GM19372 (cell line): ENCODE measurements around the gene ISLR.

ENCODE experiments used
- ATAC-seq: cut with Tn5 transposase; IDR thresholded peaks from one replicate; pipeline ENCODE4 v1.9.1; 2021; ENCODE audit warnings: mild to moderate bottlenecking, low read depth, moderate library complexity; ENCODE audit not compliant: unreplicated experiment

Gene ISLR

DNA sequence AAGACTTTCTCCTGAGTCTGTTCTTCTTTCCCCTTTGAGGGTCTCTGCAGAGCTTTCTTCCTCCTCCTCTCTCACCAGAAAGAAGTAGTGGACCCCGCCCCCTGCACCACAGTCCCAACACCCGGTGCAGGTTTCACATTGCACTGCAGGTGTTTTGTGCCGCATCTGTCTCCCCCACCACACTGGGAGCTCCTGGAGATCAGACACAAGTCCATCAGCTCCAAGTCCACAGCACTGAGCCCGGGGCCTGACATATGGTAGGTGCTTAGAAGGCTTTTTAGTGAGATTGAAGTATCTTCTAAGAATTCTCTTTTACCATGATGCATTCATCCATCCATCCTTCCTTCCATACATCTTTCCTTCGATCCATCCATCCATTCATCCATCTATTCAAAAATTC, 19.2 kb downstream of the ISLR start:
- ATAC-seq = no peak

DNA sequence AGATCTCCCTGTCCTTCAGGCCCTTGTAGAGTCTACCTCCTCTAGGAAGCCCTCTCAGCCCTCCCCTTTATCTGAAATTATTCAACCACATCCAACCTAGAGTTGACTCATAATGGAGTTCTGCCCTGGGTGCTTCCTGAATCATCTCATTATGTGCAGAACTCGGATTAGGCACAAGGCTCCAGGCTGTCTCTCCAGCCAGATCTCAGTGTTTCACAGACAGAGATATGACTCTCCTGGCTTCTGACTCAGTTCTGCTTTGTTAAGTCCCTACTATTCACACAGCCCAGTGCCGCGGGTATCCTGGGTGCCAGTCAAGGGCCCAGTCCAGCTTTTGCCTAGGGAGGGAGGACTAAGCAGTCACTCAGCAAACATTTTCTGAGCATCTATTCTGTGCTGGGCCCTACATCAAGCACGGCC, 19.8 kb downstream of the ISLR start:
- ATAC-seq = no peak

DNA sequence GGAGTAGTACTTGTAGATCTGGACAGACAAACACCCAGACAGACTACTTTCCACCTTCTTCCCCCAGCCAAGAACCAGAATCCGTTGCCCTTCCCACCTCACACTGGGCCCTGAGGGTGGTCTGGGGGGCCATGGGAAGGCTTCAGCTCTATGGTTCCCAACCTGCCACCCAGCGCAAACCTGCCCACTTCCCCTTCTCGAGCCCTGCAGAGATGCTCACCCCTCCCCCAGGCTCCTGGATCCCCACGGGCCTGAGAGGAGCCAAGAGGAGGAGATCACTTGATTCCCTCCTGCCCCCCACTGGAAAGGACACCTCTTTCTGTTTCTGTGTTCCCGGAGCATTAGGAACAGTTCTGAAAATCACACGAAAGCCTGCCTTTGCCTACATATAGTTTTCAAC, 20.4 kb downstream of the ISLR start:
- ATAC-seq = no peak

DNA sequence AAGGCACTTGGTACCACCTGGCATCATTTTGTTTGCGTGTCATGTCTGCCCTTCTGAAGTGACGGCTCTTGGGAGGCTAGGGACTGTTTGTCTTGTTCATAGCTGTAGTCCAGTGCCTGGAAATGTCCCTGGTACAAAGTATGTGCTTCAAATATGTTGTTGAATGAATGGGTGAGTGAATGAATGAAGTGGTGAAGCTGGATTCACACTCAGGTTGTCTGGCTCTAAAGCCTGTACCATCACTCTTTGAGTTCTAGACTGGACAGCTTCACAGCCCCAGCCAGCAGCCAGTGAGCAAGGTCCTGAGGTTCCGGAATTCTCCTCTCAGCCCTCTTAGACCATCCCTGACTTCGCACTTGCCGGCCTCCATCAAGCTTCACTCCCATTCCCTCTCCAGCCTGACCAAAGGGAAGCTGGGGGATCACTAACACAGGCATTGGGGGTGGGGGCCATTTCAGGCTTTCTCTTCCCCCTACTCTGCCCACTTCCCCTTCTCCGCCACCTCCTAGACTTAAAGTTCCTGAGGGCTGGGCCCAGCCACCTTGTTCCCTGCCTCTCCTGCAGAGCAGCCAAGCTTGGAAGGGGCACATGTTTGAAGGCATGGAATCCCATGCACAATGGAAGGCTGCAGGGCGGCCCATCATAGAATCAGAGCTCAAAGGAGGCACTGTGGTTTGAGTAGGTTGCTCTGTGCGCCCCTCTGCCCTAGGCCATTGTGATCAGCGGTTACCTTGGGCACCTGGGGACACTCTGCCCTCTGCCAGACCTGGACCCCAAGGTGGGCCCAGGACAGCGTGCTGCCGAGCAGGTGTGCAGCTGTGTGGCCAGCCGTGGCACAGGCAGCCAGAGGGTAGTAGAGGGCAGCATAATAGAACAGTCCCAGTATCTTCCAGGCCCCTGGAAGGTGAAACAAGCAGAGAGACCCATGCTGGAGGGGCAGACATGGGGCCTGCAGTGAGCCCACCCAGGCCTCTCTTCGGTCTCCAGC, 21.4 kb downstream of the ISLR start:
- ATAC-seq = no peak

DNA sequence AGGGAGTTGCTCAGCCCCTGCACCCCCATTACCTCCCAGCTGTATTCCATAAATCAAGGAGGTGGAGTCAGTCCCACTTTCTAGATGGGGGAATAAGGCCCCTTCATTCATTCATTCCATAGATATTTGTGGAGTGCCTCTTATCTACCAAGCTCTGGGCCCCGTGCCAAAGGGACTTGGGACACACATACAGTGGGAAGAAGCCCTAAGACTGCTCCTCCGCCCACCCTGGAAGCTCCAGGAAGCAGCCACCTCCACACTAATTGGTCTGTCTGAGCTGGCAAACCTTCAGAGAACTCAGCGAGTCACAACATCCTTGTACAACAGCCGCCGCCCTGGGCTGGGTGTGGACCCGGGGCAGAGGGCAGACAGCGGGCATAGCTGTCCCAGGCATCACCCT, 22.7 kb downstream of the ISLR start:
- ATAC-seq = no peak

DNA sequence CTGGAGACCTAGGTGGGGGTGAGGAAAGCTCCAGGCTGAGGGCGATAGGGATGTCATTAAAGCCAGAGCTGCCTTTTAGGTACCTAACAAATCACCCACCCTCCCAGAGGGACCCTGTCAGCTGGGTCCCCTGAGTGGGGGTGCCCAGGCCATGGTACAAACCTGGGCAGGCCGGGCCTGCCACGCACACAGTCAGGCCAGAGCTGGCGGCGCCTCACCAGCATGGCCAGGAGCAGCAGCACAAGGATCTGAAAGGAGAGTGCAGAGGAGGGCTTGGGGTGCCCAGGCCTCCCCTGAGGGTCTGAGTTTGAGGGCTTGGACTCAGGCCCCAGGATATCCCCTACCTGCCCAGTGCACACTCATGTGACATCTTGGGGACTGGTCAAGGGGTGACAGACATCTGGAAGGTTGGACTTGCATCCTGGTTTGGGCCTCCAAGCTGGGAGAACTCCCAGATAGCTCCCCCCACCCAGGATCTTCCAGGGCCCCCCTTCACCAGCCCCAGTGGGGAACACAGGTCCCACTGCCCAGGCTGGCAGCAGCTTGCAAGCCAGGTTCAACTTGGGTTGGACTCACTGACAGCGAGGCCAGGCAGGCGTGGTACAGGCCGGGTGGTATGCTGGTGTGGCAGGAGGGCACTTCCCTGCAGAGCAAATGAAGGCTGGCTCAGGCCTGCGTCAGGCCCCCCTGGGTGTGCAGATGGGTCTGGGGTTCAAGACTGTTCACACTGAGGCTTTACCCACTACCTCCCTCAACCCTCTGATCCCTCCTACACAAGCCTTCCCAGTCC, 23.9 kb downstream of the ISLR start:
- ATAC-seq = no peak

DNA sequence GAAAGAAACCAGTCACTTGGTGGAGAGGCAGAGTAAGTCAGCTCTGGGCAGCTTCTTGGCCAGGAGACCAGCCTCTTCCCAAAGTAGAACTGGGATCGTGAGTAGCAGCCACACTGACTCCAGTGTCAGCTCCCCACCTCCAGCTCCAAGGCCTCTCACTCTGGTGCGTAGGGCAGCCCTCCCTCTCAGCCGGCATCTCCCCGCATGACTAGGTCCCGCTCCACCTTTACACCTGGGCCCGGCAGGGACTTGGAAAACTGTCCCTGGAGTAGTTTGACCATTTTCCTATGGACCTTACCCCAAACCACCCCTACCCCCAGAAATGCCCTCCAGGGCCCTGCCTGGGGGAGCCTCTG, 25.8 kb downstream of the ISLR start:
- no peak for ATAC-seq

DNA sequence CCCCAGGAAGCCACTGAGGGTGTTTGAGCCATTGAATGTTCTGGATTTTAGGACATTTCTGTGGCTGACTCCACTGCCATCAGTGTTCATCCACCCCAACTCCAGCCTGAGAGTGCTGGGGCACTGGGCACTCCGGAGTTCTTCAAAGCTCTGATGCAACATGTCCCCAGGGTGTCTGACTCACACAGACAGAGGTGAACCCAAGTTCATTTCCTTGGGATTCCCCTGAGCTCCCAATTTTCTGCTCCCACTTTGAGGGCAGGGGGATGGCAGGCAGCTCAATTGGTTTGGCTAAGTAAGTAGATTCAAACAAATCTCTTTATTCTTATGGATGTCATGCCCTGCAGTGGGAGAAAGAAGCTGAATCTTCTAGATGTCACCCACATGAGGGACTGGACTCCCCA, 26.9 kb downstream of the ISLR start:
- no peak for ATAC-seq

DNA sequence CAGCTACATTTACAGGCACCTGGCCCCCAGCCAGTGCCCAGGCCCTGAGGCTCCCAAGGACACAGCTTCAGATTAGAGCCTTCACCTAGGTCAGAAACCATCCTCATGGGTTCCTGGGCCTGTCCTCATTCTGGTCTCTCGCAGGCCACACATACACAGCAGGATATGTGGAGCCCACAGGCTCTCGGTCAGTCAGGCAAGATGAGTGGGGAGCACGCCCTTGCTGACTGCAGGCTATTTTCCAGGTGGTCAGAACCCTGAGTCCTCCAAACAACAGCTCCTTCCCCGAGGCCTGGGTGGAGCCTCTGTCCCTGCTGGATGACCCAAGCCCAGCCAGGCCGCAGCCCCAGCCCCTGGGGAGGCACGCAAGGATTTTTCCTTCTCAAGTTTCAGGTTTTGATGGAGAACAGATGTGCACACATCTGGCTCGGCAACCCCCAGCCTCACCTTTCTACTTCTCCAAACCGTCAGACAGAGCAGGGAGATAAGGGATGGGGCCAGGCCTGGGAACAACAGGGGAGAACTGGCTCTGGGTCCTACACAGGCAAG, 27.4 kb downstream of the ISLR start:
- ATAC-seq = no peak

DNA sequence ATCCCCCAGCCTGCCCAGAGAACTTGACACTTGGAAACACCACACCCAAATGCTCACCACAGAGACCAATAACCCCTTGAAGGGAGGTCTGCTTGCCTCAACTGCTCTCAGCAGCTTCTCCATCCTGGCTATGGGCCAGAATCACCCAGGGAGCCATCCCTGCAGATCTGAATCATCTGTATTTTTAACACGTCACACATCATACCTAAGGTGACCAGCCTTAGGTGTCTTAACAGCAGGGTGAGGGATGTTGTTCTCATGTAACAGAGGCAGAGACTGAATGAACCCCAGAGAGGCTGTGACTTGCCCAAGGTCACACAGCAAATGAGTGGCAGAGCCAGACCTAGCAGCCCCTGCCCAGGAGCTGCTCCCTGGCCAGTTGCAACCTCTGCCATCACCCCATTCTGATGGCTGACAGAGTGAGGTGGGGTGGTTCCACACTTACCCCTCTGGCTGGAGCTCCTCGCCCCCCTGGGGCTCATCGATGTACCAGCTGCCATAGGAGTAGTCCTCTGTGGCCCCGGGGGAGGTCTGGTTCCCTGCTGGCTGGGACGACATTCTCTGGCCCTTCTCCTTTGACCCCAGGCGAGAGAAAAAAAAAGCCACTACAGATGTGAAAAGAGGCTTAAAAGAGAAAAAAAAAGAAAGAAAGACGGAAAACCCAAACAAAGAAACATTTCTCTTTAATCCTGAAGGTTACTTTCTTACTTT, 28.4 kb downstream of the ISLR start:
- no peak for ATAC-seq

DNA sequence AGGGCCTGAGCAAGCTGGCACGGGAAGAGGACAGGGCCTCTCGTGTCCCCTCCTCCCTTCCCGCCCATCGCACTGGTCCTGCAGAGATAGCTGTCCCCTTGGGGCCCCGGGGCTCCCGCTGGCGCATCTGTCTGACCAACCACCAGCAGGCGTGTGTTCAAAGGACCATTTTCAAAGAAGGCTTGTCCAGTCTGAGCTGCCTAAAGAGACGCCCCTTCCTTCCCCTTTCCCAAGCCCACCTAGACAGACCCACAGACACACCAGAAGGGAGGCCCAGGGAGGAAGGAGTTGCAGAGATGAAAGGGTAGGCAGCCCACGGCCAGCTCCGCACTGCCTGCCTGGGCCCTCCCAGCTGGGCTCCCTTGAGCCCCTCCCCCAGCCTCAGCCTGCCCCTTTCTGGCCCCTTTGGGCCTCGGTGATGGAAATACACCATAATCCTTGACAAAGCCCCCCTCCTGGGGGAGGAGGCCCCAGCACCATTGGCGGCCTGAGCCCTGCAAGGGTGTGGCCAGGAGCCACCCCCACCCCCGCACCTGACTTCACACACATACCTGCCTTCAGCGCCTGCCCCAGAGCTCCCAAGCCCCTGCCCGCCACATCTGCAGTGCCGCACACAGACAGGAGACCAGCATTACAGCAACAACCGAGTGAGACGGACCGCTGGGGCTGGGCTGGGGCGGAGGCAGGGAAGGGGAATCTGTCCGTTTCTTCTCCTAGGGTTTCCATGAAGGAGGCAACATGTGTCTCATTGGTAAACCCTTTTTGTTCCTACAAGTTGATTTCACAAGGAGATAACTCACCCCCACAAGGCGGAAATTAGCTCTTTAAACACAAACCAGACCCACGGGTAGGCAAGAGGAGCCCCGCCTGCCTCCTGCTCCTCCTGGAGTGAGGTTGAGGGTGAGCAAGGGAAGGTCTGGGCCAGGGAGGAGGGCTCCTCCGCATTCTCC, 29.2 kb downstream of the ISLR start, which contains the start of gene STRA6:
Gene STRA6 (minus strand): TSS at position 336 of the 950 bp plus-strand sequence. CDS start 520 bp downstream, outside the sequence.
- no peak for ATAC-seq

DNA sequence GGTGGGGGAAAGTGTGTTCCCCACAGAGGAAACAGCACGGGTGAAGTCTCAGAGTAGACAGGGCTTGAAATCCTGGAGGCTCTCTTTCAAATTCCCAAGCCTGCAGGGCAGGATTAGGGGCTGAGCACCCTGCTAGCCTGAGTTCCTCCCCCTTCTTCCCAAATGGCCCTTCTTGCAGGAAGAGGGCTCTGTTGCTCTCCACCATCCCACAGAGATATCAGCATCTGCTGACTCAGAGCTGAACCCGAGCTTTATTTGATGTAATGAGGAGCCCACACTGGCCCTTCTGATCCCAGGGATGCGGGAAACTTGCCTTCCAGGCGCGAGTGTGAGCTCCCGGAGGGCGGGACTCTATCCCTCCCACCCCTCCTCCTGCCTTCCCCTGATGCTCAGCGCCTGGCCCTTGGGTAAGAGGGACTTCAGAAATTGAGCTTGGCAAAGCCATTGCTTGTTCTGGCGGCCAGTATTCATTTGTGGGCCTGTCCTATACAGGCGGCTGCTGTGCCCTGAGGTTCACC, 30.5 kb downstream of the ISLR start:
- no peak for ATAC-seq

DNA sequence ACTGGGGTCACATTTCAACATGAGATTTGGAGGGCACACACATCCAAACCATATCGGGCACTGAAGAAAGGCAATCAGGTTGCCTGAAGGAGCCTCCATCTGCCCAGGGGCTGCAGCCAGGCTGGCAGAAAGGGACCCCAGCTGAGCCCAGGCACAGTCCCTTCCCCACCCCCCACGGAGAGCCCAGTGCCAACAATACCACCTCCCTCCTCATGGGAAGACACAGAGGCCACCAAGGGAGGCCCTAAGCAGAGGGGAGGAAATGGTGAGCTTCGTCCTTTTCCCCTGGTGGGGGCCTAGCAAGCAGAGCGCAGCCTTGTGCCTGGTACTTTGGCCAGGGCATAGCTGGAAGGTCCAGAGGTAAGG, 32.1 kb downstream of the ISLR start:
- ATAC-seq = no peak

DNA sequence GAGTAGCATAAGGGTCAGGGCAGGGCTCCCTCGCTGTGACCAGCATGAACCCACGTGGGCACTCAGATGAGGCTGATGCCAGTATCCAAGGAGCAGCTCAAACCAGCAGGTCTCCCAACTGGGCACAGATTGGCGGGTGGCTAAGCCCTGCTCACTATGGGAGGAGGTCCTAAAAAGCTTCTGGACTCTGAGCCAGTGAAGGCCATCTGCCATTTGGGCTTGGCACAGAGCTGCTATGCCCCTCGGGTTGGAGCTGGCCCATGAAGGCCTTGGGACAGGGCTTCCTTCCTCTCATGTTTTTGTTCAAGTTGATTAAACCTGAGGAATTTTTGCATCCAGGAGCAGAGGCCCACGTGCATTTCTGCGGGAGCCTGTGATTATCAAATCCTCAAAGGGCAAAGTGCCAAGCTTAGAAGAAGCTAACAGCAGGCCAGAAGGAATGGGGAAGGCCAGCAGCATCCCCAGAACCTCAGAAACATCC, 33.3 kb downstream of the ISLR start:
- ATAC-seq = no peak

DNA sequence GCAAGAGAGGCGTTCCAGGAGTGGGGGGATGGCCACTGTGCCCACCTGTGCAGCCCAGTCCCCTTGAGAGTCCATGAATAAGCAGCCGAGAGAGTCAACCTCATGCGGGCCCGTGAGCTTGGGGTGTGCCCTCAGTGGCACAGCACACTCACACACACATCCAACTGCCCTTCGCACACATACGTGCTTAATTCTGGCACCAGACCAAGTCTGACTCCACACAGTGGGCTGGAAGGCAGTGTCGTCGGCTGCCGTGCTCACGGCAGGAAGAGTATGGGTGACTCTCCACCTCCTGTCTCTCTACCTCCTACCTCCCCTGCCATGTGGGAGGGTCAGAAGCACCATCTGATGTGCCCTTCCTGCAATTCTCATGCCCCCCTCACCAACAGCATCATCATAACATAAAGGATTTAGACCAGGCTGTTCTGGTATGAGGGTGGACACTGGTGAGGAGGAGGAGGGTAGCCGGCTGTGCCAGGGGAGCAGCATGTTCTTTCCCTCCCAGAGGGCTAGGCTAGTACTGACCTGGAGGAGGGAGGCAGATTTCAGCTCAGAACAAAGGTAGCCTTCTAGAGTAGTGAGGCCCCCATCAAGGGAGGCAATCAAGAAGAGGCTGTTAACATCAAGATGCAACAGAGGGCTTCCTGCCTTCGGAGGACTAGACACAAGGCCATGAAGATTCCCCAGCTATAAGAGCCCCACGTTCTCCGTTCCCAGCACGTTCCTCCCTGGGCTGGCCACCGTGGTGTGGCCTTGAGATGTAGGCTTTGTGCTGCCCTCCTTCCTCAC, 34.3 kb downstream of the ISLR start:
- ATAC-seq = no peak

DNA sequence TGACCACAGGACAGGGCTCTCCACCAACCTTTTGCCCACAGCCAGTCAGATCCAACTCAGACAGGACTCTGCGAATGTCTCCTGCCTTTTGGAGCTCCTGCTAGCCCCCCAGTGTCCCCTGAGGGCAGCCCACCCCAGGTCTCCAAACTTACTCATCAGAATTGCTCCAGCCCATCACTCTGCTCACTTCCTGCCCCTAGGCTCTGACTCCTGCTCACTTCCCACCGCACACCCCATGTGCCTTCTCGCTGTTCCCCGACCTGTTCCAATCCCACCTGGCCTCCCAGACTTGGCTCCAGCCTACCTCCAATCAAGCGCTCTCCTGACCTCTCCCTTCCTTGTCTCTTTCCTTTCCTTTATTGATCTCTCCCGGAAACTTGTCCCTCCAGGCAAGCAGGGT, 35.0 kb downstream of the ISLR start:
- no peak for ATAC-seq

DNA sequence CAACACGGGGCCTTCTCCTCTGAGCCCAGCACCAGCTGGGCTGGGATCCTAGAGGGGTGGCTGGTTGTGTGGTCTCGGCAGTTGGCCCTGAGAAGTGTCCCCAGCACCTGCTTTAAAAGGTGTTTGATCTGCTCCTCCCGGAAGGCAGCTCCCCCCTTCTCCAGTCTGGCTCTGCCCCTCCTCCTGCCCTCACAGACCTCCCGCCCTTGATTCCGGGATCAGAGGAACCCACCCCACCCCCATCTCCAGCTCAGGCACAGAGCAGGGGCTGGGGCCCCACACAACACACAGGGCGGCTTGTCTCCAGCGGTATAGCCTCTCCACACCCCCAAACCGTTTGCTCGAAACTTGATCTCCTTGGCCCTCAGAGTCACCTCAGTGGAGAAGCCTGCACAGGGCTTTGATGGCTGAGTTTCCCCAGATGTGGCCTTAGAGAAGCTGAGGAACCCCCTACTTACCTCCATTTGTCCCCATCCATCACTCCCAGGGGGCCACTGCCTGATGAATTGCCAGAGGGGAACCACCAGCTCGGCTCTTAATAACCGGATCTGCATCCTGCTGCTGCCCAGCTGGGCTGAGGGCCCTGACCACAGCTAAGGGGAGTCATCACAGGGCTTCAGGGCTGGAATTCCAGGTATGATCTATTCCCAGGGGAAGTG, 35.5 kb downstream of the ISLR start:
- no peak for ATAC-seq

DNA sequence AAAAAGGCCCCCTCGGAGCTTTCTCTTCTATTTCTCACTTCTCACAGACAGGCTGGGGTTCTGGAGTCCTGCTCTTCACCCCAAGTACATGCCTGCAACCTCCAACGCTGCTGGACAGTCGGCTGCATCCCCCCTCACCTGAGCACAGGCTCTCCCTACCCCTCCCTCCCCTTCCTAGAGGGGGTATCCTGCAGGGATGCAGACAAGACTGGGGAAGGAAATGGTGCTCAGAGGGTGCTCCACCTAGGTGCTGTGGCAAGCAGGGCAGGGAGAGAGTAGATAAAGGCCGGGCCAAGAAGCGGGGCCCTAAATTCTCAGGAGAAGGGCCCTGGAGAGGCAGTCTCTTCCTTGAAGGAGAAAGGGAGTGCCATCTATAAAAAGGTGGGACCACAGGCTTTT, 36.0 kb downstream of the ISLR start:
- ATAC-seq = no peak
